Fibroblast of mammary gland (primary cell): Measurements from ENCODE around the gene RPUSD3.
"Not testable (repeated sequence)": the region's sequence is repeated elsewhere in the genome, so short reads cannot be mapped to it uniquely, and the experiment has no call there.

Experiments used
- DNase-seq: peaks from one replicate; pipeline ENCODE4 v3.0.0-alpha.2; 2010; ENCODE audit warnings: low read depth
- H3K4me3 ChIP-seq: 2 replicates; pipeline ENCODE4 v1.5.1; 2011; ENCODE audit warnings: low read depth, mild to moderate bottlenecking, low read length, moderate library complexity; ENCODE audit not compliant: control insufficient read depth
- CTCF ChIP-seq: conservative IDR thresholded peaks from 2 replicates; pipeline ENCODE4 v1.5.1; 2011; ENCODE audit warnings: low read depth, low read length, inconsistent platforms; ENCODE audit not compliant: control insufficient read depth, insufficient read depth

Gene RPUSD3

GRCh38 chr3:9855594-9855993, 11.8 kb upstream of the RPUSD3 start:
- TF ChIP-seq CTCF, result no peak
- no peak for DNase-seq
- H3K4me3 ChIP-seq, result no peak overlapping the region

GRCh38 chr3:9854291-9854940, 10.6 kb upstream of the RPUSD3 start:
- not testable (repeated sequence) for H3K4me3 ChIP-seq, DNase-seq

- no peak overlapping the region for H3K4me3 ChIP-seq
- DNase-seq, result no peak
- TF ChIP-seq CTCF, result peak; percentile 1
These were observed 8.7 kb upstream of the RPUSD3 start for GRCh38 chr3:9852528-9852927.

- not testable (repeated sequence) for DNase-seq, H3K4me3 ChIP-seq
These were observed 8.1 kb upstream of the RPUSD3 start for GRCh38 chr3:9851926-9852325.

- DNase-seq, H3K4me3 ChIP-seq: not testable (repeated sequence)
These were observed 7.6 kb upstream of the RPUSD3 start for GRCh38 chr3:9851383-9851782.

GRCh38 chr3:9848860-9849259, 5.1 kb upstream of the RPUSD3 start:
- DNase-seq, result peak; percentile 63
- H3K4me3 ChIP-seq, result not testable (repeated sequence)
- peak; percentile 57 for TF ChIP-seq CTCF

- DNase-seq, H3K4me3 ChIP-seq: not testable (repeated sequence)
These were observed 4.1 kb upstream of the RPUSD3 start for GRCh38 chr3:9847870-9848269.

GRCh38 chr3:9846931-9847488, 3.2 kb upstream of the RPUSD3 start:
- no peak overlapping the region for H3K4me3 ChIP-seq
- no peak for TF ChIP-seq CTCF
- DNase-seq, result no peak

- no peak for TF ChIP-seq CTCF
- no peak overlapping the region for H3K4me3 ChIP-seq
- DNase-seq, result no peak
These were observed 2.4 kb upstream of the RPUSD3 start for GRCh38 chr3:9846231-9846630.
